HG02610 (cell line): Measurements from ENCODE around the gene RASGRF2.

ENCODE experiments used
- ATAC-seq: cut with Tn5 transposase; IDR thresholded peaks from one replicate; pipeline ENCODE4 v1.9.1; 2021; ENCODE audit warnings: mild to moderate bottlenecking, moderate library complexity; ENCODE audit not compliant: unreplicated experiment

The RASGRF2 gene, protein sequence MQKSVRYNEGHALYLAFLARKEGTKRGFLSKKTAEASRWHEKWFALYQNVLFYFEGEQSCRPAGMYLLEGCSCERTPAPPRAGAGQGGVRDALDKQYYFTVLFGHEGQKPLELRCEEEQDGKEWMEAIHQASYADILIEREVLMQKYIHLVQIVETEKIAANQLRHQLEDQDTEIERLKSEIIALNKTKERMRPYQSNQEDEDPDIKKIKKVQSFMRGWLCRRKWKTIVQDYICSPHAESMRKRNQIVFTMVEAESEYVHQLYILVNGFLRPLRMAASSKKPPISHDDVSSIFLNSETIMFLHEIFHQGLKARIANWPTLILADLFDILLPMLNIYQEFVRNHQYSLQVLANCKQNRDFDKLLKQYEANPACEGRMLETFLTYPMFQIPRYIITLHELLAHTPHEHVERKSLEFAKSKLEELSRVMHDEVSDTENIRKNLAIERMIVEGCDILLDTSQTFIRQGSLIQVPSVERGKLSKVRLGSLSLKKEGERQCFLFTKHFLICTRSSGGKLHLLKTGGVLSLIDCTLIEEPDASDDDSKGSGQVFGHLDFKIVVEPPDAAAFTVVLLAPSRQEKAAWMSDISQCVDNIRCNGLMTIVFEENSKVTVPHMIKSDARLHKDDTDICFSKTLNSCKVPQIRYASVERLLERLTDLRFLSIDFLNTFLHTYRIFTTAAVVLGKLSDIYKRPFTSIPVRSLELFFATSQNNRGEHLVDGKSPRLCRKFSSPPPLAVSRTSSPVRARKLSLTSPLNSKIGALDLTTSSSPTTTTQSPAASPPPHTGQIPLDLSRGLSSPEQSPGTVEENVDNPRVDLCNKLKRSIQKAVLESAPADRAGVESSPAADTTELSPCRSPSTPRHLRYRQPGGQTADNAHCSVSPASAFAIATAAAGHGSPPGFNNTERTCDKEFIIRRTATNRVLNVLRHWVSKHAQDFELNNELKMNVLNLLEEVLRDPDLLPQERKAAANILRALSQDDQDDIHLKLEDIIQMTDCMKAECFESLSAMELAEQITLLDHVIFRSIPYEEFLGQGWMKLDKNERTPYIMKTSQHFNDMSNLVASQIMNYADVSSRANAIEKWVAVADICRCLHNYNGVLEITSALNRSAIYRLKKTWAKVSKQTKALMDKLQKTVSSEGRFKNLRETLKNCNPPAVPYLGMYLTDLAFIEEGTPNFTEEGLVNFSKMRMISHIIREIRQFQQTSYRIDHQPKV (N-terminal part only)

GRCh38 chr5:80959768-80960442 is at the start of gene RASGRF2:
Gene RASGRF2 (plus strand): TSS chr5:80960363. CDS start chr5:80960739, 376 bp downstream.
- no peak for ATAC-seq

DNA sequence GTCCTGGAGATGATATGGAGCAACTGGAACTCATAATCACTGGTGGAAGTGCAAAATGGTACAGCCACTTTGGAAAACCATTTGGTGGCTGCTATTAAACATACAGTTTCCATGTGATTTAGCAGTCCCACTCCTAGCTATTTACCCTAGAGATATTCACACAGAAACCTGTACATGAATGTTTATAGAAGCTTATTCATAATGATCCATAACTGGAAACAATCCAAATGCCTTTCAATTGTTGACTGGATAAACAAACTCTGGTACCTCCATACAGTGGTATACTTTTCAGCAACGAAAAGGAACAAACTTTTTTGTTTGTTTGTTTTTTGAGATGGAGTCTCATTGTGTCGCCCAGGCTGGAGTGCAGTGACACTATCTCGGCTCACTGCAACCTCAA is 47.7 kb upstream of the RASGRF2 start:
- no peak for ATAC-seq

DNA sequence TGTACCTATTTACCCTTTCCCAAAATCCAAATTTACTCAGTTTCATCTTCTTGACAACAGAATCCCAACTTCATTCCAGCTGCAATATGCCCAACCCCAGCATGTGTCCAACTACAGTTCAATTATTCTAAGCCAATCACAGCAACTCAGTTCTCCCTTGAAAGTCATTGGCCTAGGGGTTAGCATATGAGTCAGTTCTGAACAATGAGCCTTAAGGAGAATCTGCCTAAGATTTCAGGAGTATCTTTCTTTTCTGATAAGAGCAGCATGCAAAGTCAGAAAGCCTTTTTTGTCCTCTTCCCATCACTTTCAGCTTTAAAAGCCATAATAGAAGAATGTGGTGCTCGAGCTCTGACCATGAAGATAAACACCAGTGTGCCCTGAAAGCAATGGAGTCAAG is 44.4 kb upstream of the RASGRF2 start:
- ATAC-seq, result no peak

GRCh38 chr5:80916676-80917075 is 43.5 kb upstream of the RASGRF2 start:
- no peak for ATAC-seq

DNA sequence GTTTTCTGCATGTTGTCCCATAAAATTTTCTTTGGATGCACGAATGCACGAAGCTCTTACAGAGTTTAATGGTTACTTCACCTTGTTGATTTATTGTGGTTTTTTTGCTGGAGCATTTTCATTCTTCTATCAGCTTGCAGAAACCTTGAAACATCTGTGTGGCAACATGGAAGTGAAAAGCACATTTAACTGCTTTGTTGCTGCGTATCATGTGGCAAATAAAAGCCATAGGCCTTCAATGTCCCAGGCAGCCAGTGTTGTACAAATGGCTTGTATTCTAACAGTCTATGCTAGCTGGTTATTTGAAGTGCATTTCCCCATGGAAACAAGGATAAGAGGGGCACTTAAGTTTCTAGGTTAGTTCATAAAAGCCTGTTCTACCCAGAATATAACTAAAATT is 42.5 kb upstream of the RASGRF2 start:
- no peak for ATAC-seq

GRCh38 chr5:80919678-80920196 is 40.4 kb upstream of the RASGRF2 start:
- no peak for ATAC-seq

- ATAC-seq, result no peak
Observed at GRCh38 chr5:80920333-80920732, 39.8 kb upstream of the RASGRF2 start.

- no peak for ATAC-seq
Observed at GRCh38 chr5:80921026-80921425, 39.1 kb upstream of the RASGRF2 start.

- ATAC-seq, result no peak
Observed at GRCh38 chr5:80925931-80926330, 34.2 kb upstream of the RASGRF2 start.

GRCh38 chr5:80926536-80926935 is 33.6 kb upstream of the RASGRF2 start:
- ATAC-seq, result no peak

DNA sequence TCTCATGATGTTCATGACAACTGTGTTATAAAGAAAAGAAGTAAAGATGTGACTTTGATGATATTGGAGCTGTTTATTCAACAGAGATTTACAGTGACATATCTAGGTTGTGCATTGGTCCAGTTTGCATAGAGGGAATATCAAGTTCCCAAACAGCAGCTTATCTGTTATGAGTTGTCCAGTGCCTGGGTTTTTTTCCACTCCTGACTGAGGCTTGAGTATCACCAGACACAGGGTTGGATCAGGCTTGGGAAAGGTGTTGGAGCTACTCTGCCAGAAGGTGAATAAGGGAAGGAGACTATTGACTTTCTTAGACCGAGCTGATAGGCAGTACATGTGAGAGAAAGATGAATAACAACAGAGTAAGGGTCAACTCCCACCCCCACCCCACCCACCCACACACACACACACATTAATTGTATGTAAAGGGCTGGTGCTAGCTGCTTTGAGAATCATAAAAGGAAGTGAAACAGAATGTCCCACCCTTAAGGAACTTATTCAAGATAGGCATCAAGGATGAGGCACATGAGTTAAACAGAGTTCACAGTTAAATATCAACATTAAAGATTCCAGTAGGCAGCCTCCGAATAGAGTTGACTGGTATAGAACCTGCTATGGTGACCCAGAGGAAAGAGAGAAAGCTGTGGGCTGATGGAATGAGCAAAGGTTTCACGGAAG is 33.0 kb upstream of the RASGRF2 start:
- no peak for ATAC-seq

GRCh38 chr5:80928073-80928472 is 32.1 kb upstream of the RASGRF2 start:
- ATAC-seq, result no peak

GRCh38 chr5:80930940-80931339 is 29.2 kb upstream of the RASGRF2 start:
- no peak for ATAC-seq

- ATAC-seq, result no peak
Observed at GRCh38 chr5:80931411-80931810, 28.8 kb upstream of the RASGRF2 start.

DNA sequence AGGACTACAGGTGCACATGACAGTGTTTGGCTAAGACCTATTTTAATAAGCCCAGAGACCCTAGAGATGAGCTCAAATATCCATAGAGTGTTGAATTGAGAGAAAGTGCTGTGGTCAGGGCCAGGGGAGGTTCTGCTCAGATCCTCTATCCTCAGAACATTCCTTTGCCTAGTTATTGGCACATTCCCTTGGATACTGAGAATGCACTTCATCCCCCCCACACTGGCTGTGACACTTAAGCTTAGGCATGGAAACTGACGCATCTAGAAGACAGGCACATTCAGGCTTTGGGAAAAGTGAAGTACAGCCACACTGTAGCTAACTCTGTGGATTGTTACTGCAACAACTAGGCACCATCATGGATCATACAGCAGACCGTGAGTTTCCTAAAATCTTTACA is 27.1 kb upstream of the RASGRF2 start:
- ATAC-seq, result no peak

DNA sequence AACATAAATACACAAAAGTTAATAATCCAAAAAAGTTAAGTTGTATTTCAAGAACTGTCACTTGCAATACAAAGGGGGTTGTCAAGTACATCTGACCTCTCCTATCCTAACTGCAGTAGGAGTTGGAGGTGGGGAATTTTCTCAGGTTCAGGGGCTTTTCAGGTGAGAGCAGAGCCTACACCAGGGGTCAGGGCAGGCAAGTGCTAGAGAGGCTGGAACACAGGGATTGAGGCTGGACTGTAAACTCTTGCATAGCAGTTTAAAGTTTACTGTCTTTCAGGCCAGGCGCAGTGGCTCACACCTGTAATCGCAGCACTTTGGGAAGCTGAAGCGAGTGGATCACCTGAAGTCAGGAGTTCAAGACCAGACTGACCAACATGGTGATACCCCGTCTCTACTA is 25.4 kb upstream of the RASGRF2 start:
- no peak for ATAC-seq

DNA sequence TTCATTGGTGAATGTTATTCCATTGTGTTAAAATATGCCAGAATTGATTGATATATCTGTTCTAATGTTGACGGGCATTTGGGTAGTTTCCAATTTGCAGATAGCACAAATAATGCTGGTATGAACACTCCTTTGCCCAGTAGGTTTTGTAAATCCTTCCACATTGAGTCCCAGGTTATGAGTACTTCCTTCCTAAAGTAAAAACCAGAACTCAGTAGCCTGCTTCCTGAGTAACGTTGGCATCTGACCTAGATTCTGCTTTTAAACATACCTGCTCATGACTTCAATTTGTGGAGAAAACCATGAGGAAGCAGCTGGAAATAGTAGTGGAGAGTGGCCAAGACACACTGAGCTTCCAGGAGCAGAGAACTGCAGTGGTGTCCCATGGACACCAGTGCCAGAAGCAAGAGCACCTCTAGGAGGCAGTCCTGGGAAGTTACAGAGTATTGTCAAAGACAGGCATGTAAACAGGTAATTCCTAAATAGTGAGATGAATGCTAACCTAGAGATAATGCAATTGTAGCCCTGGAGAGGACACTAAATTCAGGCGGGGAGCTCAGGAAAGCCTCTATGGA is 24.3 kb upstream of the RASGRF2 start:
- ATAC-seq, result no peak

DNA sequence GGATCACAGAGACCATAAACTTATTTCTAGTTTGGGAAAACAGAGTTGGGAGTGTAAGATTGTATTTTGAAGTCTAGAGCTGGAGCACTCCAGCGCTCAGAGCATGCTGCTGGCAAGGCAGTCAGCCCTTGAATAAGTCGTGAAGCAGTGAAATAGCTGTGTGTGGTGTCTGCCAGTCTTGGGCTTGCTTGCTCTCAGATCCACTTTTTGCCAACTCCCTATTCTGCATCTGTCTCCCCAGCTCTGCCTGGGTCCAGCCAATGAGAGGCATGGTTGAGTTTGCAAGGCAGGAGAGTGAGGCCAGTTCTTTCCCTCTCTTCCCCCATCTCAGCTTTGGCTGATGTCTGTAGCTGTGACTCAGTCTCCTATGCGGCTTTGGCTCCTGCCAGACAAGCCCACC is 23.3 kb upstream of the RASGRF2 start:
- no peak for ATAC-seq

- ATAC-seq, result no peak
Observed at GRCh38 chr5:80937584-80938356, 22.4 kb upstream of the RASGRF2 start.
